ENCODE results near the gene AKAIN1. TPM values are rescaled to one million over a fixed set of nuclear protein-coding genes. Genes with fewer than 3 reads are reported as not detected.

Gene AKAIN1
- total and polyA plus RNA-seq, 2 of the 4 experiments (the other 2 are of a cell fraction), result not detected

DNA sequence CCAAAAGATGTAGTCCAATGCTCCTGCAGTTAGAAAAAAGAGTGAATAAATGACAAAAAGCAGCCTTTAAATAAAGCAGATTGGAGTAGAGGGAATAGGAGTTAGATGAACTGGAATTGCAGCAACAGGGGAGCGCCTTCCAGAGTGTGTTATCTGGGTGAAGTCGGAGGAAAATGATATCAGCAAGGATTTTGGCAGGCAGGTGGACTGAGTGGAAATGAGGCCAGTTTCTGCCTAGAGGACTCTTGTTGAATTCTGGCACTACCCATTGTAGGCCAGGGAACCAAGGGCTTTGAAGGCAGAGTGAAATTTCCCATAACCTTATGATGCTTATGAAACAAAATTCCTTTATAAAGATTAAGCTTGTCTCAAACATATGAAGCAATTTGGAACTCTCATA is 59.8 kb downstream of the AKAIN1 start:
- Histone ChIP-seq H3K27ac (ENCODE audit: insufficient read depth, low read length) (no peak overlapping the region), H3K9me1 (ENCODE audit: insufficient read depth, low read length) (no peaks in the 10 kb centered on the region), H2BK5ac (ENCODE audit: low read depth, low read length, poor library complexity, severe bottlenecking) (no peak overlapping the region), H3K56ac (ENCODE audit: extremely low read depth, insufficient read depth, low read length) (no peak overlapping the region), H3K4me1 (ENCODE audit: control insufficient read depth, insufficient read depth, low read length) (no peaks in the 10 kb centered on the region), H3K4me2 (ENCODE audit: low read depth, low read length) (no peak overlapping the region), H3K14ac (replicated peaks; ENCODE audit: low read depth, low read length) (no peak overlapping the region), H3K27me3 (ENCODE audit: control insufficient read depth, insufficient read depth, low read length) (no peaks in the 10 kb centered on the region), H3K23ac (ENCODE audit: low read depth, low read length) (no peak overlapping the region), H2AK5ac (ENCODE audit: low read depth, low read length) (no peak overlapping the region), H3K9me3 (ENCODE audit: control insufficient read depth, insufficient read depth, low read length) (peaks cover 9% of the 10 kb centered on the region; the same call in 1 of the 2 replicates), H3K79me1 (ENCODE audit: low read depth in 1 of 2, low read length in 2 of 2) (no peaks in the 10 kb centered on the region), H2BK15ac (ENCODE audit: low read depth, low read length) (no peak overlapping the region), H3K18ac (ENCODE audit: low read depth, low read length) (no peak overlapping the region), H2BK120ac (ENCODE audit: low read depth, low read length) (no peak overlapping the region), H2BK20ac (ENCODE audit: low read depth, low read length) (no peak overlapping the region), H2AK9ac (replicated peaks; ENCODE audit: low read depth, low read length, poor library complexity) (no peak overlapping the region), H4K20me1 (ENCODE audit: insufficient read depth, low read length) (no peaks in the 10 kb centered on the region), H4K91ac (ENCODE audit: insufficient read depth, low read depth, low read length) (no peak overlapping the region), H3K36me3 (ENCODE audit: control insufficient read depth, insufficient read depth, low read length) (no peaks in the 10 kb centered on the region), H2AFZ (replicated peaks; ENCODE audit: low read length, poor library complexity) (no peak overlapping the region), H4K8ac (ENCODE audit: low read depth in 2 of 2, low read length in 2 of 2) (no peak overlapping the region), H3K4ac (ENCODE audit: low read depth, low read length) (no peak overlapping the region), H3K4me3 (ENCODE audit: insufficient read depth, low read depth, low read length) (no peak overlapping the region), H4K5ac (ENCODE audit: low read depth, low read length) (no peak overlapping the region), H3K9ac (ENCODE audit: low read depth, low read length) (no peak overlapping the region)
- in situ Hi-C loops (cut with MboI; ENCODE audit: low sequenced_read_pairs) (no loop called here), dilution Hi-C loops (cut with HindIII; ENCODE audit: low sequenced_read_pairs, unreplicated experiment) (no loop called here), intact Hi-C loops (cut with micrococcal nuclease) (no loop called here)
- DNase-seq, result no peak
- BruUV-seq (replicated peaks), result no TSS peak
- no peak for TF ChIP-seq NFE2L2 (IDR thresholded peaks at IDR 0.05; ENCODE audit: low read depth, low read length)
- ATAC-seq (ENCODE audit: low read depth), result no peak
- WGBS, 2 experiments (ENCODE audit: extremely low coverage in 2 of 2, insufficient read length in 1 of 2), result no CpG with 5 or more reads among the region's 2 CpGs
- ChIA-PET POLR2A (ENCODE audit: unreplicated experiment) (no interaction called here), CTCF (no interaction called here)

Measured in IMR-90 (cell line).